GM19468 (cell line): ENCODE data around the gene ABHD11.

ENCODE experiments used
- ATAC-seq: cut with Tn5 transposase; IDR thresholded peaks from one replicate; pipeline ENCODE4 v1.9.1; 2021; ENCODE audit warnings: mild to moderate bottlenecking, moderate library complexity, moderate number of reproducible peaks; ENCODE audit not compliant: unreplicated experiment; ENCODE audit errors: extremely low read depth

Gene ABHD11

DNA sequence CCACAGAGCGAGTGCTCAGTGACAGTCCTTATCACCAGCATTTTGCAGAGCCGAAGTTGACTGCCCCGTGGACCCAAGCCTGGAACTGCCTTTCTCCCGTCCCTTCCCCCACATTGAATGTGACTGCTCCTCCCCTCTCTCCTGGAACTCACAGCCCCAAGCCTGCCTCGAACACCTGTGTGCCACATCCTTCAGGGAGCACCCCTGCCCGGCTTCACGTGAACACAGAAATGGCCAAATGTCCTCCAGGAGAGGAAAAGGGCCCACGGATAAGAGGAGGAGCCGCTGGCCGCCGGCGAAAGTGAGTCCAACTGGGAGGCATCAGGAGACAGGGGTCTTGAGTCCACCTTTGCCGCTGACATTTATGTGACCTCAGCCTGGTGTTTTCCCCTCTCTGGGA lies 35.4 kb downstream of the ABHD11 start:
- ATAC-seq = no peak

DNA sequence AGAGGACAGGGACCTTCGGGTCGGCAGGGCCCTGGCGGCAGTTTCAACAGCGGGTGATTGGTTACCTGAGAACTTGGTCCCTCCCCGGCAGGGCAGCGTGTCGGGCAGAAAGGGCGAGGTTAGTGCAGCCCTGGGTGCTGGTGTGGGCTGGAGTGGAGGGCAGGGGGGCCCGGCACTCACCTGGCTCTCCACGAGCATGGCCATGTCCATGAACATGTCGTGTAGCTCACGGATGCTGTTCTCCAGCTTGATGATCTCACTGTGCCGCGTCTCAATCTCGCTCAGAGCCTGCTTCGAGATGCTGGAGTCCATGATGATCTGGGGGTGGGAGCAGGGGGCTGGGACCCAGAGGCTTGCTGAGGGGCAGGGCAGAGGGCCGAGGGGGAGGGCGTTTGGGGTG lies 35.9 kb downstream of the ABHD11 start:
- ATAC-seq = no peak

- ATAC-seq = no peak
These were observed 36.4 kb downstream of the ABHD11 start for GRCh38 chr7:73702226-73702625.

GRCh38 chr7:73701357-73701995 lies 37.1 kb downstream of the ABHD11 start:
- ATAC-seq = no peak

GRCh38 chr7:73700581-73701134 lies 37.9 kb downstream of the ABHD11 start:
- no peak for ATAC-seq

DNA sequence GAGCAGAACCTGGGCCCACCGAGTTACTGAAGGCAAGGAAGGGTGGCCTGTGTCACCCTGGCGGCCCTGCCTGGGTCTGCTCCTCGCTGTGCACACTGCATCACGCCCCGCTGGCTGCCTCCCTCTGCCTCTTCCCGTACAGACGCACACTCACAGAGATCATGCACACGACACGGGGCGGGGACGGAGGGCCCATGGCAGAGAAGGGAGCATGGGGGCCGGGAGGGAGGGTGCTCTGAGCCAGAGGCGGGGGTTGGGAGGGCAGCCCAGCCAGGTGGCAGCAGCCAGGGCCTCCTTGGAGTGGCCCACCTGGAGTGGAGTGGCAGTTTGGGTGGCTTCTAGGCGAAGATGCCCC lies 38.6 kb downstream of the ABHD11 start:
- ATAC-seq = no peak

- ATAC-seq = no peak
These were observed 39.1 kb downstream of the ABHD11 start for GRCh38 chr7:73699370-73700068.

- no peak for ATAC-seq
These were observed 40.2 kb downstream of the ABHD11 start for GRCh38 chr7:73698410-73698809.

DNA sequence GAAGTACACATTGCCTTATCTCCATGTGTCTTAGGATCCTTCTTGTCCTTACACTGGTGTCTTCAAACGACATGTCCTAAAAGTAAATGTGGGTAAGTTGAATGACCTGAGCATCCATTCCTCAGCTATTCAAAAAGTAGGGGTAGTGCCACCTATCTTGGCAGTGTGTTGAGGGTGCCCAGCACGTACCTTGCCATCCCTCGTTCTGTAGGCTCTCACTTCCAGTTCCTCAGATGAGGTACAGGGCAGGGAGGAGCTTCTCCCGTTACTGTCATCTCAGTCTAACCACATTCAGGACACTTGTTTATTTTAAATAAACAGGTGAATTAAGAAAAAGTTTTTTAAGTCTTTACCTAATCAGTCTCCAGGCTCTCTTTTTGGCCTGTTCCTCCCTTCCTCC lies 42.2 kb downstream of the ABHD11 start:
- ATAC-seq = no peak

- ATAC-seq = no peak
These were observed 48.0 kb downstream of the ABHD11 start for GRCh38 chr7:73690646-73691045.

GRCh38 chr7:73688288-73688687 lies 50.3 kb downstream of the ABHD11 start:
- no peak for ATAC-seq
